ENCODE data around the gene KIF21A. TPM values are rescaled to one million over a fixed set of nuclear protein-coding genes. Genes with fewer than 3 reads are reported as not detected.
"Not testable (repeated sequence)": the region's sequence is repeated elsewhere in the genome, so short reads cannot be mapped to it uniquely, and the experiment has no call there.

Gene KIF21A
- total RNA-seq, 1 donor from 2014 or later = 54.8 TPM

GRCh38 chr12:39297891-39298290 lies 145.0 kb downstream of the KIF21A start:
- TF ChIP-seq, protein P1, sequence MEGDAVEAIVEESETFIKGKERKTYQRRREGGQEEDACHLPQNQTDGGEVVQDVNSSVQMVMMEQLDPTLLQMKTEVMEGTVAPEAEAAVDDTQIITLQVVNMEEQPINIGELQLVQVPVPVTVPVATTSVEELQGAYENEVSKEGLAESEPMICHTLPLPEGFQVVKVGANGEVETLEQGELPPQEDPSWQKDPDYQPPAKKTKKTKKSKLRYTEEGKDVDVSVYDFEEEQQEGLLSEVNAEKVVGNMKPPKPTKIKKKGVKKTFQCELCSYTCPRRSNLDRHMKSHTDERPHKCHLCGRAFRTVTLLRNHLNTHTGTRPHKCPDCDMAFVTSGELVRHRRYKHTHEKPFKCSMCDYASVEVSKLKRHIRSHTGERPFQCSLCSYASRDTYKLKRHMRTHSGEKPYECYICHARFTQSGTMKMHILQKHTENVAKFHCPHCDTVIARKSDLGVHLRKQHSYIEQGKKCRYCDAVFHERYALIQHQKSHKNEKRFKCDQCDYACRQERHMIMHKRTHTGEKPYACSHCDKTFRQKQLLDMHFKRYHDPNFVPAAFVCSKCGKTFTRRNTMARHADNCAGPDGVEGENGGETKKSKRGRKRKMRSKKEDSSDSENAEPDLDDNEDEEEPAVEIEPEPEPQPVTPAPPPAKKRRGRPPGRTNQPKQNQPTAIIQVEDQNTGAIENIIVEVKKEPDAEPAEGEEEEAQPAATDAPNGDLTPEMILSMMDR (conservative IDR thresholded peaks at IDR 0.05) = no peak
- peak overlapping the region; percentile 54 for H3K27ac Mint-ChIP-seq (ENCODE audit: unreplicated experiment)
- H3K4me3 Mint-ChIP-seq = no peak overlapping the region
- no peaks in the 10 kb centered on the region for H3K27me3 Mint-ChIP-seq (ENCODE audit: low read depth)
- H3K36me3 Mint-ChIP-seq (ENCODE audit: low read depth) = peaks cover 21% of the 10 kb centered on the region
- no peak for DNase-seq (ENCODE audit: low read depth, low spot score)
- peaks cover 3% of the 10 kb centered on the region for H3K9me3 Mint-ChIP-seq
- peaks cover 20% of the 10 kb centered on the region for H3K4me1 Mint-ChIP-seq

DNA sequence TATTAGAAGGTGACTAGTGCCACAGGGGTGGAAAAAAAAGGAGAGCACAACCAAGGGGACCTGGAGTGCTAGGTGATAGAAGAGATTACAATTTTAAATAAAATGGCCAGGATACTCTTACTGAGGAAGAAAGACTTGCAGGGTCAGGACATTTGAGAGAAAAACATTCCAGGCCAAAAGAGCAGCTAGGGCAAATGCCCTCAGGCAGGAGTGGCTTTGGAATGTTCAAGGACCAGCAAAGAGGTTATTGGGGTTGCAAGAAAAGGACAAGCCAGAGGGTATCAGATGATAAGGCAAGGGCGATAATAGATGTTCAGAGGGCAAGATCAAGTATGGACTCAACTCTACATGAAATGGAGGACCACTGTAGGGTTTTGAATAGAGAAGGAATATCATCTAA lies 146.4 kb downstream of the KIF21A start:
- no peak overlapping the region for H3K4me3 Mint-ChIP-seq
- TF ChIP-seq, protein P1 (conservative IDR thresholded peaks at IDR 0.05) = no peak
- no peak overlapping the region for H3K27ac Mint-ChIP-seq (ENCODE audit: unreplicated experiment)
- H3K4me1 Mint-ChIP-seq = peaks cover 20% of the 10 kb centered on the region
- H3K36me3 Mint-ChIP-seq (ENCODE audit: low read depth) = peaks cover 21% of the 10 kb centered on the region
- peaks cover 3% of the 10 kb centered on the region for H3K9me3 Mint-ChIP-seq
- no peak for DNase-seq (ENCODE audit: low read depth, low spot score)
- no peaks in the 10 kb centered on the region for H3K27me3 Mint-ChIP-seq (ENCODE audit: low read depth)

DNA sequence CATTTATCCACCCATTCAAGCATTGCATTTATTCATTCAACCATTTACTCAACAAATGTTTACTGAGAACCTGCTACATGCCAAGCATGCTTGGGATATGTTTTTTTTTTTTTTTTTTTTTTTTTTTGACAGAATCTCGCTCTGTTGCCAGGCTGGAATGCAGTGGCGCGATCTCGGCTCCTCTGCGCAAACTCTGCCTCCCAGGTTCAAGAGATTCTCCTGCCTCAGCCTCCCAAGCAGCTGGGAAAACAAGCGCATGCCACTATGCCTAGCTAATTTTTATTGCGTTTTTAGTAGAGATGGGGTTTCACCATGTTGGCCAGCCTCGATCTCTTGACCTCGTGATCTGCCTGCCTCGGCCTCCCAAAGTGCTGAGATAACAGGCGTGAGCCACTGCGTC lies 147.3 kb downstream of the KIF21A start:
- H3K4me1 Mint-ChIP-seq = peaks cover 20% of the 10 kb centered on the region
- peak overlapping the region; percentile 71 for H3K27ac Mint-ChIP-seq (ENCODE audit: unreplicated experiment)
- peaks cover 21% of the 10 kb centered on the region for H3K36me3 Mint-ChIP-seq (ENCODE audit: low read depth)
- H3K9me3 Mint-ChIP-seq; H3K4me3 Mint-ChIP-seq; DNase-seq (ENCODE audit: low read depth, low spot score); H3K27me3 Mint-ChIP-seq (ENCODE audit: low read depth): not testable (repeated sequence)

DNA sequence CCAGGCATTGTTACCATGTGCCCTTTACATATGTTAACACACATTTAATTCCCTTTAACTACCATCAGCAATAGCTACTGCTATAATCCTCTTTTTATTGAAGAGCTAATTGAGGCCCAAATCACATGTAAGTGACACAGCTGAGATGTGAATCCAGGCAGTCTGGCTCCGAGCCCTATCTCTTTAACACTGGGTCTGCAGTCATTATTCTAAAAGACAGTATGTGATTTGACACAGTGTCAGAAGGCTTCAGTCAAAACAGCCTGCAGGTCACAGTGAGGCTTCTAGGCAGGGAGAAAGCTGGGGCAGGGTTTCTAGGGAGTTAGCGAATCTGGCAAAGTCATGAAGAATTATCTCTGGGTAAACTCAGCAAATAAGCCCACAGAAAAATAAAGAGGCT lies 148.2 kb downstream of the KIF21A start:
- H3K36me3 Mint-ChIP-seq (ENCODE audit: low read depth) = peaks cover 21% of the 10 kb centered on the region
- H3K27me3 Mint-ChIP-seq (ENCODE audit: low read depth) = no peaks in the 10 kb centered on the region
- H3K27ac Mint-ChIP-seq (ENCODE audit: unreplicated experiment) = peak overlapping the region; percentile 1
- no peak for DNase-seq (ENCODE audit: low read depth, low spot score)
- peaks cover 20% of the 10 kb centered on the region for H3K4me1 Mint-ChIP-seq
- TF ChIP-seq, protein P1 (conservative IDR thresholded peaks at IDR 0.05) = no peak
- no peak overlapping the region for H3K4me3 Mint-ChIP-seq
- H3K9me3 Mint-ChIP-seq = peaks cover 3% of the 10 kb centered on the region

DNA sequence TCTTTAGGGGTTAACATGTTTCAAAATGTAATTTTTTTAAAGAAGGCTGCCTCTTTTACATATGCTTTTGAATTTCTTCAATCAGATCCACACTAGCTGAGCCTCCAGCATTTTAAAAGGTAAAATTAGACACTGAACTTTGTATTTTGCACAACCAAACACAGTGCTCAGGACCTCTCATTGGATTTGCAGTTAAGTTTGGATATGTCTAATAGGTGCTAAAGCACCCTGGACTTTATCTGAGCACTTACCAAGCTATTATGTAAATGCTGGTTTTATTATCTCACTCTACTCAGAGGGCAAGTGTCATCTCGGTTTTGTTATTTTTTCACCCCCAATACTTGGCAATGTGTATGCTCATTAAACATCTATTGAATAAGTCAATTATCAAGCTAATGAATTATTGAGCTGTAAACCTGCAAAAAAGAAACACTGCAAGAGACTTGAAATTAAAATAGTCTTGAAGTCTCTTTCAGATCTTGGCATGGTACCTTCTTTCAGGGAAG lies 150.7 kb downstream of the KIF21A start:
- H3K36me3 Mint-ChIP-seq (ENCODE audit: low read depth) = peaks cover 9% of the 10 kb centered on the region
- no peak overlapping the region for H3K27ac Mint-ChIP-seq (ENCODE audit: unreplicated experiment)
- no peaks in the 10 kb centered on the region for H3K27me3 Mint-ChIP-seq (ENCODE audit: low read depth)

DNA sequence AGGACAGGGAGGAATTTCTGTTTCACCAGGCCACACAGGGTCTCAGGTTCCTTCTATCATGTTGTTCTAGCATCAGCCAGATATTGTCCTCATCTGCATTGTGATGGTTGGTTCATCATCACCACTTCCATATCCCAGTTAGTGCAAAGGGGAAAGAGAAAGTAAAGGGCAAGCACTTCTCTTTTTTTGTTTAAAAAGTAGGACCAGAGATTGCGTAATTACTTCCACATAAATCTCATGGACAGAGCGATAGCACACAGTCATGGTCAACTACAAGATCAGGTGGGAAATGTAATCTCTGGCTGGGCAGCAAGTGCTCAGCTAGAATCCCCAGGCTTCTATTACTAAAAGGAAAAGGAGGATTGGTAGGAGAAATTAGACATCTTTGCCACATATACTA lies 155.1 kb downstream of the KIF21A start:
- Mint-ChIP-seq H3K4me3 (no peak overlapping the region), H3K9me3 (no peaks in the 10 kb centered on the region), H3K27me3 (ENCODE audit: low read depth) (no peaks in the 10 kb centered on the region), H3K27ac (ENCODE audit: unreplicated experiment) (no peak overlapping the region), H3K4me1 (no peaks in the 10 kb centered on the region), H3K36me3 (ENCODE audit: low read depth) (no peaks in the 10 kb centered on the region)
- DNase-seq (ENCODE audit: low read depth, low spot score) = no peak
- TF ChIP-seq, protein P1 (conservative IDR thresholded peaks at IDR 0.05) = no peak

More for the DNA sequence above, 150.7 kb downstream of the KIF21A start:
- peaks cover 20% of the 10 kb centered on the region for H3K4me1 Mint-ChIP-seq
- DNase-seq (ENCODE audit: low read depth, low spot score) = no peak
- no peak overlapping the region for H3K4me3 Mint-ChIP-seq
- H3K9me3 Mint-ChIP-seq = peaks cover 3% of the 10 kb centered on the region
- TF ChIP-seq, protein P1 (conservative IDR thresholded peaks at IDR 0.05) = no peak
